GM12865 (cell line): ENCODE measurements around the gene LMF1.

Experiments used
- DNase-seq: peaks from one replicate; pipeline ENCODE4 v3.0.0; 2010; ENCODE audit warnings: low read depth
- H3K4me3 ChIP-seq: 2 replicates; pipeline ENCODE4 v1.5.1; 2011; ENCODE audit warnings: mild to moderate bottlenecking, low read depth, low read length, control low read depth
- TF ChIP-seq, protein P1 (sequence below): IDR thresholded peaks from 2 replicates; pipeline ENCODE4 v1.5.1; 2011; ENCODE audit warnings: low read length, control low read depth, low read depth, inconsistent platforms; ENCODE audit not compliant: insufficient read depth; ENCODE audit errors: missing control alignments

LMF1 gene

DNA sequence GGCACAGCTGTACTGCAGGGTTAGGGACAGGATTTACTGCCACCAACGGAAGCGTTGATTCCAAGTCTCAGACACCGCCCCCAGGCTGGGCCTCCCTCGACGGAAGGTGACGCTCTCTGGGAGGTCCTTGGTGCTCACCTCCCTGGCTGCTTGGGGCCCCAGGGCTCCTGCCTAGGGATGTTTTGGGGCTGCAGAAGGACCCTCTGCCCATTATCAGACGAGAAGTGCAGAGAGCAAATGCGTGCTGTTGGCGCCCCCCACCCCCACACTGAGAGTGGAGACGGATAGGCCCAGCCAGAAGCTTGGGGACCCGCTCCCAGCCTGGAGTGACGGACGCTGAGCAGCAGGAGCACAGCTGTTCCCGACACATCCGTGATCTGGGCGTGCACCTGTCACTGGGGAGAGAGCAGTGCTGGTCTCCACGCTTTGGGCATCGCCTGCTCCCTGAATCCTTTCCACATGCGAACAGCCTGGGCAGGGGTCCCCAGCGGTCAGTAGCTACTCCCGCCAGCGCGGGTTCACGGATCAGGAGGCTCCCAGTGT lies 5.7 kb upstream of the LMF1 start:
- DNase-seq: no peak
- H3K4me3 ChIP-seq: no peak overlapping the region
- TF ChIP-seq, protein P1, sequence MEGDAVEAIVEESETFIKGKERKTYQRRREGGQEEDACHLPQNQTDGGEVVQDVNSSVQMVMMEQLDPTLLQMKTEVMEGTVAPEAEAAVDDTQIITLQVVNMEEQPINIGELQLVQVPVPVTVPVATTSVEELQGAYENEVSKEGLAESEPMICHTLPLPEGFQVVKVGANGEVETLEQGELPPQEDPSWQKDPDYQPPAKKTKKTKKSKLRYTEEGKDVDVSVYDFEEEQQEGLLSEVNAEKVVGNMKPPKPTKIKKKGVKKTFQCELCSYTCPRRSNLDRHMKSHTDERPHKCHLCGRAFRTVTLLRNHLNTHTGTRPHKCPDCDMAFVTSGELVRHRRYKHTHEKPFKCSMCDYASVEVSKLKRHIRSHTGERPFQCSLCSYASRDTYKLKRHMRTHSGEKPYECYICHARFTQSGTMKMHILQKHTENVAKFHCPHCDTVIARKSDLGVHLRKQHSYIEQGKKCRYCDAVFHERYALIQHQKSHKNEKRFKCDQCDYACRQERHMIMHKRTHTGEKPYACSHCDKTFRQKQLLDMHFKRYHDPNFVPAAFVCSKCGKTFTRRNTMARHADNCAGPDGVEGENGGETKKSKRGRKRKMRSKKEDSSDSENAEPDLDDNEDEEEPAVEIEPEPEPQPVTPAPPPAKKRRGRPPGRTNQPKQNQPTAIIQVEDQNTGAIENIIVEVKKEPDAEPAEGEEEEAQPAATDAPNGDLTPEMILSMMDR: no peak

DNA sequence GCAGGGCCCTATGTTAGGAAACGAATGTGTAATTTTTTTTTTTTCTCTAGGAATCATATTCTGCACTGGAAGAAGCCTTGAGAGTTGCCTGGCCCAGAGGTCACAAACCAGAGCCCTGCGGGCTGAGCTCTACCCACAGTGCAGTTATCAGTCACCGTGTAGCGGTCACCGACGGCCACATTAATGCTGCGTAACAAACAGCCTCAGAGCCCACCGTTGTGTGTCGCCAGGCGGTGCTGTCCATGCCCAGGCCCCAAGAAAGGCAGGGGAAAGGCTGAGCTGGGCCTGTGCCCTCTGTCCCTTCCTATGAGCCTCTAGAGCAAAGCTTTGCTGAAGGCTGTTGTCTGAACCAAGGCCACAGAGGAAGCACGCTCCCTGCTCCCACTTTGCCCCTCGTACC lies 4.5 kb upstream of the LMF1 start:
- TF ChIP-seq, protein P1: no peak
- no peak overlapping the region for H3K4me3 ChIP-seq
- DNase-seq: no peak

DNA sequence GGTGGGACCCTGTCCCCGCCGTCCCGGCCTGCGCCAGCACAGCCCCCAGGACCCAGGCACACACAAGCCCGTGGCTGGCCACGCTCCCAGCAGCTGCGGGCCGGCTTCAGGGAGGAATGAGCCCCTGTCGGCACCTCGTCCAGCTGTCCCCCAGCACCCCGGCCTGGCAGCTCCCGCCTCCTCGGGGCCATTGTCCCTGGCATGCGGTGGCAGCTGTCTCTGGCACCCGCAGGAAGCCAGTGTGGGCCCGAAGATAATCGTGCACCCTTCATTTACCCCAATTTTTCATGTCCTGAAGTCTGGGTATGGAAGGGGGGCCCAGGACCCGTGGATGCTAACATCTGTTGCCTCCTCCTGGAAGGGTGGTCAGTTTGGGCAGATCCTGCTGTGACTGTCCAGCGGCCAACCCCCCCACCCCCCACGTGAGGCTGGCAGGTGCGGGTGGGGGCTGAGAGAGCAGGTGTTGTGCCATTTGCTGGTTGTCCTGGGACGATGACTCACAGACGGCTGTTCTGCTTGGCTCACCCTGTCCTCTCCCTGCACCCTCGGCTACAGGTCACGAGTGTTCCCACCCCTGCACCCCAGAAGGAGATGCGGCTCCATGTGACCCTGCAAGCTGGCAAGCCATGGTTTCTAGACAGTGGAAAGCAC lies 4.0 kb upstream of the LMF1 start:
- H3K4me3 ChIP-seq: no peak overlapping the region
- DNase-seq: no peak
- TF ChIP-seq, protein P1: no peak

DNA sequence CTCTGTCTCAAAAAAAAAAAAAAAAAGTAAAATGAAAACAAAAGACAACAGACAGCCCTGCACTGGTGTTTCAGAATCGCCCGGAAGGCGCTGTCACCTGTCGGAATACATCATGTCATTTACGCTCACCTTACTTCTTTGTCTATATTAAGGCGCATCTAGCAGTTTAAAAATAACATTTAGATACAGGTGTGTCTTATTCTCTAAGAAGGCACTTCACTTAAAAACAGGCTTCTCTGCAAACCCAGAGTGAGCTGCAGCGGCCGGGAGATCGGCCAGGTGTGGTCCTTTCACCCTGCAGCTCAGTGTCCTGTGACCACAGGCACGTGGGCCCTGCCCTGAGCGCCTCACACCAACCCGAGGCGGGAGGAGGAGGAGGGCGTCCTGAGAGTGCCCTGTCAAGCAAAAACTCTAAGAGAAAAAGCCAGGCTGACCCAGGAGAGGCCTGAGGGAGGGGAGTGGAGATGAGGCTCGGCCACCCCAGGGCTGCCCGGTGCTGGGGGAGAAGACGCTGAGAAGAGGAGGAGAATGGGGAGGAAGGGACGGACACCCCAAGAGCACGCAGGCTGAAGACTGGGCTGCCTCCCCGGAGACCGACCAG lies 3.3 kb upstream of the LMF1 start:
- DNase-seq: no peak
- TF ChIP-seq, protein P1: no peak
- no peak overlapping the region for H3K4me3 ChIP-seq

DNA sequence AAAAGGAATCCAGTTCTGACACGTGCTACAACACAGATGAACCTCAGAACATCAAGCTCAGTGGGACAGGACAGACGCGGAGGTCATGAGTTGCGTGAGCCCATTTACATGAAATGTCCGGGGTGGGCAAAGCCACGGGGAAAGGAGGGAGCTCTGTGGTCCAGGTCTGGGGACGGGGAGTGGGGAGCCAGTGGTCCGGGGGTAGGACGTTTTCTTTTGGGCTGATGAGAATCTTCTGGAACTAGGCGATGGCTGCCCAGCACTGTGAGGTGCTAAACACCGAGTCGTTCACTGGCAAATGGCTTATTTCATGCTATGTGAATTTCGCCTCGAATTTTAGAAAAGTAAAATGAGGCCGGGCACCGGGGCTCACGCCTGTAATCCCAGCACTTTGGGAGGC lies 2.6 kb upstream of the LMF1 start:
- H3K4me3 ChIP-seq: no peak overlapping the region
- TF ChIP-seq, protein P1: no peak
- DNase-seq: no peak

DNA sequence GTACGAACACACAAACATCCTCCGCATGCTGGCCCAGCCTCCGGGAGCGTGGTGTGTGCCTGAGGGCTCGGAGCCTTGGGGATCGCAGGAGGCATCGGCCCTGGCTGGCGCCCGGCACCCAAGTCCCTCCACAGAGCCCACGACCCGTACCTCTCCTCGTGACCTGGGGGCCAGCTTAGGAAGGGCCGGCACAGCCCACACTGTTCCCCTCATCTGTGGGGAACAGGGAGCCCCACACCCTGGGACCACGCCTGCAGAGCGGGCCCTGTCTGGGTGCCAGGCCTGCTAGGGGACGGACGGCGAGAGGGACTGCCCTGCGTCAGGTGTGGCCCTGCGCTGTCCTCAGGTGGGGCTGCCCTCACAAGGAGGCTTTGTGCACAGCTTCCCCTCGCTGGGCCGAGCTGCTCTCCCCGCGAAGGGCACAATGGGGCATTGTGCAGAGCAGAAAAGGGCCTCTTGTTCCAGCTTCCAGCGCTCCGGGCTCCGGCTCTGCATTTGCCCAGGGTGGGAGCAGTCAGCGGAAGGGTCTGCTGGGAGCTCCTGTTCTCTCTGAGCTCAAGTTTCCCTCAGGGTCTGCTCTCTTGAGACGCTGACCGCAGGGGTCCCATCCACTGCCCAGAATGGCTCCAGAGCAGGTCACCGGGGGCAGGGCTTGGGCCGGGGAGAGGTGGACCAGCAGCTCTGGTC lies 1.7 kb upstream of the LMF1 start:
- TF ChIP-seq, protein P1: no peak
- no peak for DNase-seq

More for the DNA sequence above, 1.7 kb upstream of the LMF1 start:
- no peak overlapping the region for H3K4me3 ChIP-seq
